SK-N-MC (cell line): ENCODE data around the gene ETV5.

Experiments used
- EZH2 ChIP-seq: fragments of 200-600 bp; sonication (generic); IDR thresholded peaks from one replicate; pipeline ENCODE4 v1.6.1; 2017; ENCODE audit warnings: antibody characterized with exemption
- POLR2AphosphoS5 ChIP-seq: IDR thresholded peaks from 2 replicates; pipeline ENCODE4 v1.6.1; 2012; ENCODE audit warnings: mild to moderate bottlenecking, low read depth, low read length, borderline replicate concordance

- no peak for TF ChIP-seq POLR2AphosphoS5
- TF ChIP-seq EZH2 = no peak
Observed at GRCh38 chr3:186046838-186047237, 62.1 kb downstream of the ETV5 start.
